Fibroblast of gingiva (primary cell): ENCODE results near the gene SMOC1.

Experiments
- DNase-seq: peaks from one replicate; pipeline ENCODE4 v3.0.0-alpha.2; 2011; ENCODE audit warnings: low read depth

SMOC1 gene

GRCh38 chr14:69982886-69983285 lies 103.7 kb downstream of the SMOC1 start:
- DNase-seq, result no peak

GRCh38 chr14:69983317-69983716 lies 104.1 kb downstream of the SMOC1 start:
- no peak for DNase-seq

GRCh38 chr14:69985463-69985862 lies 106.2 kb downstream of the SMOC1 start:
- DNase-seq, result peak; percentile 61

- no peak for DNase-seq
These were observed 107.1 kb downstream of the SMOC1 start for GRCh38 chr14:69986336-69986735.

GRCh38 chr14:69987406-69988121 lies 108.3 kb downstream of the SMOC1 start:
- DNase-seq, result no peak

- DNase-seq, result no peak
These were observed 109.8 kb downstream of the SMOC1 start for GRCh38 chr14:69988979-69989378.

GRCh38 chr14:69989622-69990021 lies 110.4 kb downstream of the SMOC1 start:
- DNase-seq, result no peak

GRCh38 chr14:69990323-69990722 lies 111.1 kb downstream of the SMOC1 start:
- DNase-seq, result no peak

- no peak for DNase-seq
These were observed 112.2 kb downstream of the SMOC1 start for GRCh38 chr14:69991422-69991821.

GRCh38 chr14:69992564-69992963 lies 113.3 kb downstream of the SMOC1 start:
- DNase-seq, result no peak

GRCh38 chr14:69993326-69993725 lies 114.1 kb downstream of the SMOC1 start:
- DNase-seq, result no peak

- DNase-seq, result no peak
These were observed 114.8 kb downstream of the SMOC1 start for GRCh38 chr14:69994002-69994401.

- DNase-seq, result no peak
These were observed 117.0 kb downstream of the SMOC1 start for GRCh38 chr14:69996216-69996615.

- peak; percentile 49 for DNase-seq
These were observed 118.6 kb downstream of the SMOC1 start for GRCh38 chr14:69997849-69998248.

- DNase-seq, result no peak
These were observed 120.1 kb downstream of the SMOC1 start for GRCh38 chr14:69999261-69999674.

GRCh38 chr14:70000601-70001000 lies 121.4 kb downstream of the SMOC1 start:
- no peak for DNase-seq

GRCh38 chr14:70002589-70003346 lies 123.6 kb downstream of the SMOC1 start:
- no peak for DNase-seq

GRCh38 chr14:70004791-70005190 lies 125.6 kb downstream of the SMOC1 start:
- DNase-seq, result no peak

GRCh38 chr14:70005281-70005805 lies 126.1 kb downstream of the SMOC1 start:
- DNase-seq, result no peak

GRCh38 chr14:70006699-70007098 lies 127.5 kb downstream of the SMOC1 start:
- DNase-seq, result no peak

GRCh38 chr14:70008284-70009262 lies 129.4 kb downstream of the SMOC1 start:
- no peak for DNase-seq

GRCh38 chr14:70009961-70010360 lies 130.7 kb downstream of the SMOC1 start:
- DNase-seq, result no peak
